ENCODE measurements around the gene KRTAP23-1. TPM values are rescaled to one million over a fixed set of nuclear protein-coding genes. Genes with fewer than 3 reads are reported as not detected.

Gene KRTAP23-1
- total RNA-seq, 1 experiment from 2014 or later: not detected

GRCh38 chr21:30333736-30334135 is 14.7 kb downstream of the KRTAP23-1 start:
- CTCF ChIA-PET: interaction anchor here (0.7 to 1.1 kb wide), 2 partner anchors 22 to 75 kb away, joined by 3 to 6 read pairs; no protein-coding TSS in a partner anchor
- POLR2A ChIA-PET: no interaction called here
- no peak for TF ChIP-seq EMX1 (CRISPR knock-in tag; IDR thresholded peaks at IDR 0.05)
- no peak for TF ChIP-seq HMGA2 (CRISPR knock-in tag; IDR thresholded peaks at IDR 0.05)
- TF ChIP-seq SMAD4 (CRISPR knock-in tag; IDR thresholded peaks at IDR 0.05): no peak
- TF ChIP-seq ZNF416 (CRISPR knock-in tag; IDR thresholded peaks at IDR 0.05): no peak
- no peak for TF ChIP-seq ZSCAN18 (CRISPR knock-in tag; IDR thresholded peaks at IDR 0.05)
- TF ChIP-seq, protein P1, sequence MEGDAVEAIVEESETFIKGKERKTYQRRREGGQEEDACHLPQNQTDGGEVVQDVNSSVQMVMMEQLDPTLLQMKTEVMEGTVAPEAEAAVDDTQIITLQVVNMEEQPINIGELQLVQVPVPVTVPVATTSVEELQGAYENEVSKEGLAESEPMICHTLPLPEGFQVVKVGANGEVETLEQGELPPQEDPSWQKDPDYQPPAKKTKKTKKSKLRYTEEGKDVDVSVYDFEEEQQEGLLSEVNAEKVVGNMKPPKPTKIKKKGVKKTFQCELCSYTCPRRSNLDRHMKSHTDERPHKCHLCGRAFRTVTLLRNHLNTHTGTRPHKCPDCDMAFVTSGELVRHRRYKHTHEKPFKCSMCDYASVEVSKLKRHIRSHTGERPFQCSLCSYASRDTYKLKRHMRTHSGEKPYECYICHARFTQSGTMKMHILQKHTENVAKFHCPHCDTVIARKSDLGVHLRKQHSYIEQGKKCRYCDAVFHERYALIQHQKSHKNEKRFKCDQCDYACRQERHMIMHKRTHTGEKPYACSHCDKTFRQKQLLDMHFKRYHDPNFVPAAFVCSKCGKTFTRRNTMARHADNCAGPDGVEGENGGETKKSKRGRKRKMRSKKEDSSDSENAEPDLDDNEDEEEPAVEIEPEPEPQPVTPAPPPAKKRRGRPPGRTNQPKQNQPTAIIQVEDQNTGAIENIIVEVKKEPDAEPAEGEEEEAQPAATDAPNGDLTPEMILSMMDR (IDR thresholded peaks at IDR 0.05): no peak
- TF ChIP-seq ZNF263 (CRISPR knock-in tag; IDR thresholded peaks at IDR 0.05; ENCODE audit: low read depth): no peak
- TF ChIP-seq JUN (CRISPR knock-in tag; IDR thresholded peaks at IDR 0.05): no peak
- no peak for TF ChIP-seq ZNF121 (CRISPR knock-in tag; IDR thresholded peaks at IDR 0.05)
- TF ChIP-seq SP1 (CRISPR knock-in tag; conservative IDR thresholded peaks at IDR 0.05): no peak
- no peak for TF ChIP-seq FOXK1 (CRISPR knock-in tag; IDR thresholded peaks at IDR 0.05)
- TF ChIP-seq TCF7 (CRISPR knock-in tag; IDR thresholded peaks at IDR 0.05; ENCODE audit: low read depth): no peak
- Mint-ChIP-seq H3K9me3 (no peaks in the 10 kb centered on the region), H3K4me1 (no peaks in the 10 kb centered on the region), H3K27me3 (ENCODE audit: low read depth) (no peaks in the 10 kb centered on the region), H3K4me3 (no peak overlapping the region), H3K27ac (no peak overlapping the region), H3K36me3 (no peaks in the 10 kb centered on the region)
- DNase-seq (ENCODE audit: low spot score): no peak
- no peak for ATAC-seq

DNA sequence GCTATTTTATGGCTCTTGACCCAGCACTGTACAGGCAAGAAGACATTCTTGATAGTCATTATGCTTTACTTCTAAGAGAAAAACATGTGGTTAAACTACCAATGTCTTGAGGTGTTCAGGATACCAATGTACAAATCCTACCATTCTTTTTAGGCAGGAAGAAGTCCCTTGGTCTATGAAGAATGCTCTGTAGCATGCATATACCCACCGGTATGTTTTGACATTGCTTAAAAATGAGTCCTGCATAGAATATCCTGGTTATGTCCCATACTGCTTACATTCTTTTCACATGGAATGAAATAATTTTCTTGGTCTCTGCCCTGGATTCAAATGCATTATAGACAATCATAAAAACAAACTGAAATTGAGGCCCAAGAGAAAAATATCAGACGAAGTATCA is 15.7 kb downstream of the KRTAP23-1 start:
- no peak overlapping the region for H3K4me3 Mint-ChIP-seq
- H3K27me3 Mint-ChIP-seq (ENCODE audit: low read depth): no peaks in the 10 kb centered on the region
- no peak for ATAC-seq
- H3K9me3 Mint-ChIP-seq: no peaks in the 10 kb centered on the region
- 0 out of 2 replicates have a peak, but pooled peaks cover 4% of the 10 kb centered on the region for H3K4me1 Mint-ChIP-seq
- H3K27ac Mint-ChIP-seq: no peak overlapping the region
- ChIA-PET POLR2A (no interaction called here), CTCF (no interaction called here)
- no peaks in the 10 kb centered on the region for H3K36me3 Mint-ChIP-seq
- no peak for DNase-seq (ENCODE audit: low spot score)
- TF ChIP-seq ZNF219 (CRISPR knock-in tag; IDR thresholded peaks at IDR 0.05; ENCODE audit: borderline replicate concordance) (no peak), OVOL2 (CRISPR knock-in tag; IDR thresholded peaks at IDR 0.05; ENCODE audit: borderline replicate concordance) (no peak), ZNF416 (CRISPR knock-in tag; IDR thresholded peaks at IDR 0.05) (no peak), ESRRA (CRISPR knock-in tag; IDR thresholded peaks at IDR 0.05; ENCODE audit: borderline replicate concordance) (no peak), ZNF317 (CRISPR knock-in tag; IDR thresholded peaks at IDR 0.05; ENCODE audit: borderline replicate concordance, low read depth) (no peak), TP53 (CRISPR knock-in tag; IDR thresholded peaks at IDR 0.05) (no peak), TCF7 (CRISPR knock-in tag; IDR thresholded peaks at IDR 0.05; ENCODE audit: low read depth) (no peak), ZNF425 (CRISPR knock-in tag; conservative IDR thresholded peaks at IDR 0.05) (no peak), ELF4 (CRISPR knock-in tag; IDR thresholded peaks at IDR 0.05; ENCODE audit: low read depth) (no peak), CREB1 (CRISPR knock-in tag; IDR thresholded peaks at IDR 0.05) (no peak), USF1 (CRISPR knock-in tag; IDR thresholded peaks at IDR 0.05) (no peak), ZBTB43 (CRISPR knock-in tag; IDR thresholded peaks at IDR 0.05) (no peak)
- TF ChIP-seq, protein P2, sequence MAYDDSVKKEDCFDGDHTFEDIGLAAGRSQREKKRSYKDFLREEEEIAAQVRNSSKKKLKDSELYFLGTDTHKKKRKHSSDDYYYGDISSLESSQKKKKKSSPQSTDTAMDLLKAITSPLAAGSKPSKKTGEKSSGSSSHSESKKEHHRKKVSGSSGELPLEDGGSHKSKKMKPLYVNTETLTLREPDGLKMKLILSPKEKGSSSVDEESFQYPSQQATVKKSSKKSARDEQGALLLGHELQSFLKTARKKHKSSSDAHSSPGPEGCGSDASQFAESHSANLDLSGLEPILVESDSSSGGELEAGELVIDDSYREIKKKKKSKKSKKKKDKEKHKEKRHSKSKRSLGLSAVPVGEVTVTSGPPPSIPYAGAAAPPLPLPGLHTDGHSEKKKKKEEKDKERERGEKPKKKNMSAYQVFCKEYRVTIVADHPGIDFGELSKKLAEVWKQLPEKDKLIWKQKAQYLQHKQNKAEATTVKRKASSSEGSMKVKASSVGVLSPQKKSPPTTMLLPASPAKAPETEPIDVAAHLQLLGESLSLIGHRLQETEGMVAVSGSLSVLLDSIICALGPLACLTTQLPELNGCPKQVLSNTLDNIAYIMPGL (CRISPR knock-in tag; IDR thresholded peaks at IDR 0.05): no peak
- TF ChIP-seq, protein P3, sequence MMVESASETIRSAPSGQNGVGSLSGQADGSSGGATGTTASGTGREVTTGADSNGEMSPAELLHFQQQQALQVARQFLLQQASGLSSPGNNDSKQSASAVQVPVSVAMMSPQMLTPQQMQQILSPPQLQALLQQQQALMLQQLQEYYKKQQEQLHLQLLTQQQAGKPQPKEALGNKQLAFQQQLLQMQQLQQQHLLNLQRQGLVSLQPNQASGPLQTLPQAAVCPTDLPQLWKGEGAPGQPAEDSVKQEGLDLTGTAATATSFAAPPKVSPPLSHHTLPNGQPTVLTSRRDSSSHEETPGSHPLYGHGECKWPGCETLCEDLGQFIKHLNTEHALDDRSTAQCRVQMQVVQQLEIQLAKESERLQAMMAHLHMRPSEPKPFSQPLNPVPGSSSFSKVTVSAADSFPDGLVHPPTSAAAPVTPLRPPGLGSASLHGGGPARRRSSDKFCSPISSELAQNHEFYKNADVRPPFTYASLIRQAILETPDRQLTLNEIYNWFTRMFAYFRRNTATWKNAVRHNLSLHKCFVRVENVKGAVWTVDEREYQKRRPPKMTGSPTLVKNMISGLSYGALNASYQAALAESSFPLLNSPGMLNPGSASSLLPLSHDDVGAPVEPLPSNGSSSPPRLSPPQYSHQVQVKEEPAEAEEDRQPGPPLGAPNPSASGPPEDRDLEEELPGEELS (CRISPR knock-in tag; IDR thresholded peaks at IDR 0.05): no peak
- TF ChIP-seq, protein P4, sequence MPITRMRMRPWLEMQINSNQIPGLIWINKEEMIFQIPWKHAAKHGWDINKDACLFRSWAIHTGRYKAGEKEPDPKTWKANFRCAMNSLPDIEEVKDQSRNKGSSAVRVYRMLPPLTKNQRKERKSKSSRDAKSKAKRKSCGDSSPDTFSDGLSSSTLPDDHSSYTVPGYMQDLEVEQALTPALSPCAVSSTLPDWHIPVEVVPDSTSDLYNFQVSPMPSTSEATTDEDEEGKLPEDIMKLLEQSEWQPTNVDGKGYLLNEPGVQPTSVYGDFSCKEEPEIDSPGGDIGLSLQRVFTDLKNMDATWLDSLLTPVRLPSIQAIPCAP (CRISPR knock-in tag; IDR thresholded peaks at IDR 0.05): no peak
